Stimulated activated CD4-positive, alpha-beta T cell treated with anti-CD3 and anti-CD28 coated beads, Interleukin-1b, Interleukin-23, amount 100 ng/mL, for 1 hour (primary cell): ENCODE results near the gene TFF1.

Experiments used
- DNase-seq, 2 donors: peaks; one replicate each; pipeline ENCODE4 v3.0.0-alpha.2; 2020; ENCODE audit warnings: low read depth in 2 of 2

TFF1 gene

DNA sequence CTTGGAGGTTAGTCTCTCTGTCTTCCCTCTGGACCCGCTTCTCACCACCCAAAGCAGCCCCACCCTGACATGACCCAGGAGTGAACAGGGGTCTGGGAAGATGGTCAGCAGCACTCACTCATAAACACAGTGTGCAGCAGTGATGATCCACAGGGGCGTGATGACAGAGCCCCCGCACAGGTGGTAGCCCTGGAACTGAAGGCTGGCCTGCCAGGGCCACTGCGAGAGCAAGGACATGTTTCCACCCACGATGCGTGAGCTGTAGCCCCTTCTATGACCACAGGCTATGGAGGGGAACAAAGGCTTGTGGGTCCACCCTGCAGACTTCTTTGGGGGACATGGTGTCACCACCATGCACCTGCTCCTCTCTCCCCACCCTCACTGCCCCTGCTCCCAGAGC is 16.6 kb upstream of the TFF1 start:
- no peak for DNase-seq

DNA sequence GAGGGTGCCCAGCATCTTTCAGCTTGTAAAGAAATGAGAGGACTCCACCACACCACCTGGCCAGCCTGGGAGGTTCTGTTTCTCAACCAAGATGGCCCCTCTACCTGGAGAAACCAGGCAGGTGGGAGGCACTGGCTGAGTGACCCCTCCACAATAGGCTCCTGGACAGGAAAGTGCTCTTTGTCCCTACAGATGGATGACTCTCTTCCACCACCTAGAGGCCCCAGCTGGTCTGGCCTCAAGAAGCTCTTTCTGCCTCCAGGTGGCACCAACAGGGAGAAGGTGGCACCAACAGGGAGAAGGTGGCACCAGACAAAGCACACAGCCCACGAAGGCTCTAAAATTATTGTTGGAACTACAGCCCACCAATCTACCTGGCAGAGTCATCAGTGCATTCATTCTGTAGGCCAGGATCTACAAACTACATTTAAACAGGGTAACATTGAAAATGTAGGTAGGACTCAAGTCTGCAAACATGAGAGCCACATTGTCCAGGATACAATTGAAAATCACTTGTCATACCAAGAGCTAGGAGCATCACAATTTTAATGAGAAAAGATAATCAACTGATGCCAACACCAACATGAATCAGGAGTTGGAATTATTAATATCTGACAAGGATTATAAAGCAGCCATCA is 15.1 kb upstream of the TFF1 start:
- no peak for DNase-seq

DNA sequence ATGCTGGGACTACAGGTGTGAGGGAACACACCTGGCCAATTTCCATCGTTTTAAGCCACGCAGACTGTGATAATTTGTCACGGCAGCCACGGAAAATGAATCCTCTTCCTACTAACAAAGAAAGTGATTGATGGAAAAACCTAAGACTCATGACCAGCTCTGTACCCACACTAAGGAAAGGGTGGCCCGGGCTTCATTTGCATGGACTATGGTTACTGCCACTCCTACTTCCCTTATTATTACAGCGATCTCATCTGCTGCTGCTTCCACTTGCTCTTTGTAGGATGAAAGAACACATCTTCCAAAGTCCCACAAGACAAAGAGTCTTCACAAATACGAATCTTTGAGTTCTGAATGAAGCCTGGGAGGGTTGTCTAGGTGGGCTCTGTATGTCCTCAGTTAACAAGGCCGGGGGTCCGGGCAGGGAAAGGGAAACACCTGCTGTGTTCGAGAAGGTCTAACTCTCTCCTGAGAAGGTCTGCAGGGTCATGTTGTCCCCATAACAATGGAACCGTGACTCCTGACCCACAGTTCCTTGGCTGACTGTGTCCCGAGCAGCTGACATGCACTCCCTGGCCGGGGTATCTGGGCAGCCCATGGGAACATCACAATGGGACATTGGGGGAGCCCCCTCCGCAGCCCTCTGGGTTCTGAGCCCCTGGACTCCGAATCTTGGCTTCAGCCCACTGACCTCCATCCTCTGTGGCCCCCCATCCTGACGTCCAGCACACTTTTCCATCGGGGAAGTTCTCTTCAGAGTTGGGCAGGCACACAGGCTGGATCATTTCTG is 13.3 kb upstream of the TFF1 start:
- no peak for DNase-seq

DNA sequence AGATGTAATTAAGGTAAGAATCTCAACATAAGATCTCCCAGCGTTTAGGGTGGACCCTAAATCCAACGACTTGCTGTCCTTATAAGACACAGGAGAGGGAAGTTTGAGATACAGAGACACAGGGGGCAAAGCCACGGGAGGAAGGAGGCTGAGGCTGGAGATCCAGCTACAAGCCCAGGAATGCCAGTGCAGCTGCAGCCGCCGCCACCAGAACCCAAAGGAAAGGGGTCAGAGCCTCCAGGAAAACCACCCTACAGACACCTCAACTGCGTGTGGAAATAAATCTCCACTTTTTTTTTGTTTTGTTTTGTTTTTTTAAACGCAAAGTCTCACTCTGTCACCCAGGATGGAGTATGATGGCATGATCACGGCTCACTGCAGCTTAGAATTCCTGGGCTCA is 12.1 kb upstream of the TFF1 start:
- no peak for DNase-seq

DNA sequence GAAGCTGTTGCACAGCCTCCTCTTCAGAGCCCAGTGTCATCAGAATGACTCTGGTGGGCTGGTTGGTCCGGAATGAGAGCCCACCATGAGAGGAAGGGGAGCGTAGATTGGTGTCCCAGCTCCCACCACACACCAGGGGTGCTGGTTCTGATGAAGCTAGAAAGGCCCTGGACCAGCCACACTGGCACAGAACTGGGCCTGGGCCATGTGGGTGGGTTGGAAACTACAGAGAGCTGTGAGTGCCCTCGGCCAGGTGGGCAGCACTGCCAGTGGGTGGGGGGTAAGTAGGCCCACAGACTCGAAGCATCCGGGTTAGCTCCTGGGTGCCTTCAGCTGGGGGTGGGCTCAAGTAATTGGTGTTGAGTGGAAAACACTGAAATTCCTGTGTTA is 11.6 kb upstream of the TFF1 start:
- no peak for DNase-seq

DNA sequence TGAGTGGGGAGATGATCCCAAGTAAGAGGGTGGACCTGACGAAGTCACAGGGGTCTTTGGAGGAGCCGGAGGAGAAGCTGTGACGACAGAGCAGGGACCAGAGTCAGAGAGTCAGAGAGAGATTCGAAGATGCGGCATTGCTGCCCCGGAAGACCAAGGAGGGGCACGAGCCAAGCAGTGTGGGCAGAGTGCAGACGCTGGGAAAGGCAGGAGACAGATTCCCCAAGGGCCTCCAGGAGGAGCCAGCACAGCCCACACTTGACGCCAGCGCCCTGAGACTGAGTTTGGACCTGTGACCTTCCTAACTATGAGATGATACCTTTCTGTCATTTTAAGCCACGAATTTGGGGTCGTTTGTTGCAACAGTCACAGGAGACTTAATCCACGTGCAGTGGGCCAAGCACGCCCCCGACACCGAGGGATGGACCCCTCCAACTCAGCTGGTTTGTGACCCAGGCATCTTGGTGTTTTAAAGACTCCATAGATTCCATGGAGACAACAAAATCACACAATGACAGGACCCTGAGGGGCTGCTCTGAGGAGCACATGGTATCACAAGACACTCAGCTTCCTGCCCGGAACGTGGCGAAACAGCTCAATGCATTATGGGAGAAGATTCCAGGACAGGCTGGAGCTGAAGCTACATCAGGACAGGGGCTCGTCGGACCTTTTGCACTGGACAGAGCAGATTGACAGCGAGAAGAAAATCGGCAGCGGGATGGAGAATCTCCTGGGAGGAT is 11.0 kb upstream of the TFF1 start:
- no peak for DNase-seq

DNA sequence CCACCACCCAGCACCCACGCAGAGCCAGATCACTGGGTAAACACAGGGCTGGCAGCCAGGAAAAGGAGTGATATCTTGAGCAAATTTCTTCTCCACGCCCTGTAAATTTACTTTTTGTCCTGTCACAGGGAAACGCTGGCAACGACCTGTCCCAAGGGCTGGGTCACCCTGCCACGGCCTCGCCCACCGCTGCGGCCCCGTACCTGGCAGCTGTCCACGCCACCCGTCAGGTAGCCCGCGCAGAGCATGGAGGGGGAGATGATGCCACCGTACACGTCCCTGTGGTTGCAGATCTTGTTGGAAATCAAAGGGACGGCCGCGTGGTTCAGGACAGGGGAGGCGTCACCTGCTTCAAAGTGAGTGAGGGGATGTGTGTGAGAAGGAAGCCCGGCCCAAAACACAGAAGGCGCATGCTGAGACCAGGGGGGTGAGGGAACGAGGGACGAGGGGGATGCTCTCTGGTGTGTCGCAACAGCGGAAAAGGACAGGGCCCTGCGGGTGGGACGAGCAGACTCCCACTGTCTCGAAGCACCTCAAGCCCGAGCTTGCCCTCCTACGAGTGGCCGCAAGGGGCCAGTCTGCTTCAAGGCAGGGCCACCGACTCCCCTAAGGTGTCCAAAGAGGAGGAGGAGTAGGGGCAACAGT is 10.1 kb upstream of the TFF1 start:
- DNase-seq = no peak

DNA sequence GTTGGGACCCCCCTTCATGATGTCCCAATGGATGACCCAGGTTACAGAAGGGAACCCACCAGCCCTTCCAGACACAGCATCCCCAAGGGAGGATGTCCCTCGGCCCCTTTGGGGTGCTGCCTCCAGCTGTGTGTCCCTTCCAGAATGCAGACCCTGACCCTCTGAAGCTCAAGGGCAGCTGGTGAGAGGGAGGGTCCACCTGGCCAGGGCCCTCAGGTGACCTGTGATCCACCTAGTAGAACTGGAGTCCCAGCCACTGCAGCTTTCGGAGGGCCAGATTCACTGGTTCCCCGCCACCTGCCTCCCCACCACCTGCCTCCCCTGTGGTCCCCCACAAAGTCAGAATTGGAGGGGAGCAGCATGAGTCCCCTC is 9.6 kb upstream of the TFF1 start:
- DNase-seq = no peak

DNA sequence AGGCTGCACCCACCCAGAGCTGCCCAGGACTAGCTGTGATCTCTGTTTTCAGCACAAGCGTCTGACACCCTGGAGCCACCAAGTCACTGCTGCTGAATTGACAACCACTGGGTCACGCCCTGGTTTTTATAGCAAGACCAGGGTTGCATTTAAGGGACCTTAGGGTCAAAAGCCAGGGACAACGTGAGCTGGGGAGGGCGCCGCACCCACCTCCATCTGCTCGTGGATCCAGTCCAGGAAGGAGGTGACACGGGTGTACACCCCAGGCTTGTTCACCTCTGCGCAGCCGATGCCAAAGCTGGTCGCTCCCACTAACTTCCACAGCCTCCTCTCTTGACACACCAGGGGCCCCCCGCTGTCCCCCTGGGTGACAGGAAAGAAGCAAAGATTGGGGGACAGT is 9.2 kb upstream of the TFF1 start:
- no peak for DNase-seq

DNA sequence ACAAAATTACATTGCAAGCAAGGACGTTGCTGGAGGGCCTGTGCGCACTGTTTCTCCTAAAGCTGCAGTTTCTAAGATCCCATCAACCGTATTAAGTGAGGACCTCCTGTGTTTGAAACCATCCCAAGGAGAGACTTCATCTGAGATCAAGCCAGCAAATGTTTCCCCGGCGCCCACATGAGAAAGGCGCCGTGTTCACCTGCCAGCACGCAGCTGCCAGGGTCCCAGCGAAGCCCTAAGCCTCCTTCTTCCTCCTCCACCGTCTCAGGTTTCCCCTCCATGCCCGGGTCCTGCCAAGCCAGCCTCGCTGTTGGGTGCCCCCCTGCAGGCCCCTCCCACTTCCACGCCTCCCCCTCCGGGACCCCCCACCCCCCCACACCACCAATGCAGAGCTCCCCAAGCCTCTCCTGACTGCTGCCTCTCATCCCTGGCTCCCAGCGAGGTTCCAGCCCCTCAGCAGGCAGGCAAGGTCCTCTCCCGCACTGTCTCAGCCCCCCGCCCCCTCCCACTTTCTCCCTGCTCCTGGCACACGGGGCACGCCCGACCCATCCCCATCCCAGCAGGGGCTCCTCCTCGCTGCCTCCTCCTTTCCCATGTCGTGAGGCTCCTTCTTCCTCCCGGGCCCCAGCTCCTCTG is 8.6 kb upstream of the TFF1 start:
- no peak for DNase-seq

DNA sequence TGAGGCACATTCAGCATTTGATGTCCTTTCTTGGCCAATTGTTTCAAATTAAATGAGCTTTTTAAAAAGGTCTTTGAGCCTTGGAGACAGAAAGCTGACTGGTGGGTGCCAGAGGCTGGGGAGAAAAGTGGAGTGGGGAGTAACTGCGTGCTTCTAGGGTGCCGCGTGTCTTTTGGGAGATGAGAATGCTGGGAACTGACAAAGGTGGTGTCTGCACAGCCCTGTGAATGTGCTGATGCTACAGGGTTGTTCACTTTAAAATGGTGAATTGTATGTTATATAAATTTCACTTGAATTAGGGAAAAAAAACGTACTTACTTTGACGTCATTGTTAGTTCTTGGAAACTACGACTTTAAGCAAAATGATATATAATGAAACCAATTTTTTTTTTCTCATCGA is 8.1 kb upstream of the TFF1 start:
- DNase-seq = no peak

DNA sequence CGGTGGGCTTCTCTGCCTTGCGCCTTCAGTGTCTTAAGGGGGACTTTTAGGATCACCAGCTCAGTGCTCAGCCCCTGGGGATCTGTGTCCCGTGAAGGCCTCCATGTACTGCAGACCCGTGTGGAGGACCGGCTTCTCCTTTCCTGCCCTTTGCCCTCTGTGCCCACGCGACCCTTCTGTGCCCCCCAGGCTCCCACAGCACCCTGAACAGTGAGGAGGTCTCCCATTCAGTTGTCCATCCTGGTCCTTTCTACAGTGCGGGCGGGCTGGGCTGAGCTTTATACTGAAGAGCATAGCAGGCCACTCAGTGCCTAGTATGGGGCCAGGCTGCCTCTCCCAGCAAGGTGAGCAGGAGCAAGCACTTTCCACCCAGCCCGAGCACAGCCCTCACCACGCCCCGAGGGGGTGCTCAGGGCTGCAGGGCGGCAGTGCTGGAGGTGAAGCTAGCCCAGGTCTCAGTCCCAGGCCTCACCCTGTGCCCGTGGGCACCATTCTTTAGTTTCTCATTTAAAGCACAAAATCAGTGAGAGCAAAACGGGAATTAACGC is 7.6 kb upstream of the TFF1 start:
- no peak for DNase-seq

DNA sequence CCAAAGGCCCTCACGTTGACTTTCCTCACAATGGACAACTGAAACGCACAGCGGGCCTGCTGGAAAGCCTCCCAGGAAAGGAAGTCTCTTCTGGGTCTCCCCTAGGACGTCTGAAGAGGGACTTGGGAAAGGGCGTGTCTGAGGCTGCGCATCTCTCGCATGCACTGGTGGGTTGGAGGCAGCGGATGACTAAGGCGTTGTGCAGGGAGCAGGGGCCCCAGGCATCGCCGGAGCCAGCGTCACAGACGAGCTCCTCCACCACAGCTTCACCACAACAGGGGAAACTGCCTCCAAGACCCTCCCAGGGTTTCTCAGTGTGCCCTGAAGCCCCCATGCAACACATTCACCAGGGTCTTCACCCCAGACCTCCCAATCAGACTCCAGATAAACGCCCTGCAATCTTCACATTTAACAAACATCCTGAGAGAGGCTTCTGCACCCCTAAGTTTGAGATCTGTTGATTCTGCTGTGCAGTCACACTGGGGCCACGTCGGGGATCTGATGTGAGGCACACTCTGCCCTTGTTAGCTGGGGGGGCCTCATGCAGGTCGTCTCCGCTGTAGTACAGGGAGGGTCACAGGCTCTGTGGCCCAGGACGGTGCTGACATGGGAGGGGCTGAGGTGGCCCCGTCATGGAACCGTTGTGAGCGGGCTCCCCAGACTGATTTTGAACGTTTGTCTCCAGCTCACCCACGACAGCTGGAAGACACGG is 7.0 kb upstream of the TFF1 start:
- no peak for DNase-seq

DNA sequence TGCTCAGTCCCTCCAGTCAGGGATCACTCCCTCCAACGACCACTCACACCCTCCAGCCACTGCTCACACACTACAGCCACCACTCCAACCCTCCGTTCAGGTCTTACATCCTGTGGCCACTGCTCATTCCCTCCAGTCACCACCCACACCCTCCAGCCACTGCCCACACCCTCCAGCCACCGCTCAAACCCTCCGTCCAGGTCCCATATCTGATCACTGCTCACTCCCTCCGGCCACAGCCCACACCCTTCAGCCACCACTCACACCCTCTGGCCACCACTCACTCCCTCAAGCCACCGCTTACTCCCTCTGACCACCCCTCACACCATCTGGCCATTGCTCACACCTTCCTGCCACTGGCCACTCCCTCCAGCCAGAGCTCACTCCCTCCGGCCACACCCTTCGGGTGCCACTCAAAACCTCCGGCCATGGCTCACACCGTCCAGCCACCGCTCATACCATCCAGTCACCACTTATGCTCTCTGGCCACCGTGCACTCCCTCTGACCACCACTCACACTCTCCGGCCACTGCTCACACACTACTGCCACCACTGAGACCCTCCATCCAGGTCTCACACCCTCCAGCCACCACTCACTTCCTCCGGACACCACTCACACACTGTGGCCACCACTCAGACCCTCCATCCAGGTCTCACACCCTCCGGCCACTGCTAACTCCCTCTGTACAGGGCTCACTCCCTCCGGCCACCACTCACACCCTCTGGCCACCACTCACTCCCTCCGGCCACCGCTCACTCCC is 4.7 kb upstream of the TFF1 start:
- DNase-seq = no peak

DNA sequence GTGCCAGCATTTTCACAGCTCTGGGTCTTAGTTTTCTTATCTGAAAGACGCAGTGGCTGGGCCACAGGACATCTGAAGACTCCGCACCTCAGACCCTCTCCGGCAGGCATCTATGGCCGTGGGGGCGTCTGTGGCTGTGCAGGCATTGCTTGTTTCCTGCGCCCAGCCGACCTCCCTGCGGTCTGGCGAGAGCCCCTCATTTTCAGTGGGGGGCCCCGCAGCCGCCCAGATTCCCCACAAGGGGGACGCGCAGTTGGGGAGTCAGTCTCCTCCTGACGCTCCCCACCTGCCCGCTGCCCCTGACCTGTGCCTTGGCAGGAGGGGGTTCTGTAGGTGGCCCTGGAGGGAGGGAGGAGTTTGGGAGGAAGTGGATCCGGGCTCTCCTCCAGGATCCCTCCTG is 3.5 kb upstream of the TFF1 start:
- DNase-seq = no peak

DNA sequence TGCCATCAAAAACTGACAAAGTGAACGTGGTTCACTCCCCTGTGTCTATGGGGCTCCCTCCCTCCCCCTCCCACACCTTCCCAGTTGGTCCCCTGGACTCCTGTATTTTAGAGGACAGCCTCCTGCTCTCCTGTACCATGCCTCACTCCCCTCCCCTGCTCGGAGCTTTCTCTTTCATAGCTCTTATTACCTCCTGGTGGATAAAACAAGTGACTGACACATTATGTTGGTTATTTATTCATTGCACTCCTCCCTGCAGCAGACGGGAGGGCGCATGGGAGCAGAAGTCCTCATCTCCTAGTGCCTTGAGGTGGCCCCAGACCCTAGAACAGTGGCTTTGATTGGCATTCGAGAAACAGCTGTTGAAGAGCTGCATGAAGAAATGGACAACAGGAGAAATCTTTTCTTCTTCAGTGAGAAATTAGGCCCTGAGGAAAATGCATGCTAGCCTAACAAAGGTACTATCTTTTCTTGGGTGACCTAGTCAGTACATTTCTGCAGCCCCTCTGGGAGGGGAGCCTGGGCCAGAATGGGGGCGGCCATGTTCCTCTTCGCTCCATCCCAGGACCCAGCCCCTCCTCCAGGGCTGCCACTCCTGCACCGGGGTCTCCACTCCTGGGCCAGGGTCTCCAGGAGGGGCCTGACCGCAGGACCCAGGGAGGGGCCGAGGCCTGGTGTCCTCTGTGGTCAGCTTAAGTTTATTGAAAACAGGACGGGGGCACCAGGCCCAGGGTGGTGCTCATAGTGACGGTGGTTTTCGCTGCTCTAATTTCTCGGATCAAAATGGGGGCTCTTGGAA is 1.2 kb upstream of the TFF1 start:
- no peak for DNase-seq

DNA sequence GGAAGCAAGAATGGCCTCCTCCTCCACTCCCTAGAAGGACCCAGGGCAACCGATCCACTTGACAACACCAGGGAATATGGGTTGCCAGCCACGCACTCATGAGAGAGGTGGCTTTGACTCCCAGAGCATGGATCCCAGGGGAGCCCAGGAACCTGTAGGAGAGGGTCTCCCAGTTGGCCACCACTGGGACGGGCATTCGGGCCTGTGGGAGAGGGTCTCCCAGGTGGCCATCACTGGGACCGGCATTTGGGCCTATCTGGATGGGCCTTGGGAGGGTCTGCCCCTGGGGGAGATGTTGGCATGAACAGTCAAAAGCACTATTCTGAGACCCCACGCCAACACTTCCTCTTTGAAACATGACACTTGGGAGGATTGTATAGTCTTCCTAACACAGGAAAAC is 565 bp downstream of the TFF1 start:
- no peak for DNase-seq

DNA sequence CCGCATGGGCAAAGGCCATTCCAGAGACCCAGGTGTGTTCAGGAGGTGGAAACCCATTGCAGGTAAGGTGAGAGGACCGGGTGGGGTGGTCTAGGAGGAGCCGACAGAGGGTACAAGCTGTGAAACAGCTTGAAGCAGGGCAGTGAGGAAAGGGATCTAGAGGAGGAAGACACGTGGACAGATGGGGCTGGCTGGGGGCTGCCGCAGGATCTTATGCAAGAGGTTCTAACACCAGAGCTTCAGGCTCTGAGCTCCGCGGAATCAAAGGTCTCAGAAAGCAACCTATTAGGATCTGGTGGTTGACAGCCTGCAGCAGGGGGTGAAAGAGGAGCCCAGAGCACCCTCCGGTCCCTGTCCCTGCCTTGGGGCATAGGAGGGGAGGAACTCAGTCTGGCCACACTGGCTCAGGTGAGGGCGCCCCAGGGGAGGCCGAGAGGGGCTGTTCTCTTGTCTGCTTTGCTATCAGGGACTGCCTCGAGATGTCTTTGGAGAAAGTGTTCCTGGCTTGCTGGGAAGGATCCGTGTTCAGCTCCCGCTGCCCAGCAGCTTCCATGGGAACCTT is 1.9 kb downstream of the TFF1 start:
- no peak for DNase-seq

DNA sequence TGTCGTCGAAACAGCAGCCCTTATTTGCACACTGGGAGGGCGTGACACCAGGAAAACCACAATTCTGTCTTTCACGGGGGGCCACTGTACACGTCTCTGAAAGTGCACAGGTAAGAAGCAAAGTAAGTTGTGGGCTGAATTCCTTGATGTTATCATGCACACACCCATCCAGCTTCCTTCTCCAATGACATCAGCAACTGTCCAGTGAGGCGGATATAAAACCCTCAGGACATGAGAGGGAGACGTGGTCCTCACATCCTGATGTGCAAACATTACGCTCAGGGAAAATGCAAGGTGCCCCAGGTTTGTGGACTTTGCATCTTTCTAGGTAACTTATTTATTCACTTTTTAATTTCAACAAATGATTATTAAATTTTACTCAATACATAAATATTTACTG is 3.0 kb downstream of the TFF1 start:
- DNase-seq = no peak
